SK-N-SH treated with all-trans-retinoic acid at 6 μM for 48 hours (cell line): ENCODE data around the gene TUBB2A.

ENCODE experiments used
- ARNTL ChIP-seq: fragments of 450-650 bp; formaldehyde crosslinking; IDR thresholded peaks from 2 replicates; pipeline ENCODE4 v1.5.0; 2020; ENCODE audit warnings: low read depth, mild to moderate bottlenecking, moderate library complexity, borderline replicate concordance
- PPARA ChIP-seq: fragments of 250-450 bp; sonication (Bioruptor Pico); IDR thresholded peaks from 2 replicates; pipeline ENCODE4 v1.5.0; 2020; ENCODE audit warnings: mild to moderate bottlenecking, borderline replicate concordance
- ZFP3 ChIP-seq: fragments of 250-450 bp; sonication (Bioruptor Pico); IDR thresholded peaks from 2 replicates; pipeline ENCODE4 v1.5.0; 2020; ENCODE audit warnings: mild to moderate bottlenecking, moderate library complexity

DNA sequence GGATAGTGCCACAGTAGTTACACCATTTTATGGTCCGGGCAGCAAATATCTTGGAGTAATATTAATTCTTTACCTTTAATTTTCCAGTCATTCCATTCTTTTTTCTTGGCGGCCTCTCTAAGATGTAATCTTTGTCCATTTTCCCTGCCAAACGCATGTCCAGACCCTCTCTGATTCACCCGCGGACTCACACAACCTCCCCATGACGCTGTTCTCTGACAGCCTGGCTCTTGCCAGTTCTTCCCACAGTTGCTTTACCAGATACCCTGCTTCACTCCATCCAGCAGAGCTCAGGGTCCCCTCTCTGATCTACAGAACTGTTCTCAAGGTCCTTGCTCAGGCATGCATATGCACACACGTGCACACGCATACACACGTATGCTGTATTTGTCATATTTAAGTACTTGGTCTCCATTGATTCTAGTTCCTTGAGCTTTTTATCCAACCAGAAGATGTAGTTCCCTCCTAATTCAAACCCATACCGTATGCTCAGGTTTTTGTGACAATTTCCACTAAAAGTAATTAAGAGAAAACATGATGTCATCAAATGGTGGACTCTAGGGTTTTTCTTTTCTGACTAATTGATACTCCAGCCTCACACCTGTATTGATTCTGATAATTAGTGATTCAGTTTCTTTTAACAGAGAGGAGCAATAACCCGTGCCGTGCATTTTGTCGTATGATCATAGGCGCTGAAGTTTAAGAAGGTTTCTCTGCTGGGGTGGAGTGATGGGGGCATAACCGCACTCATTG is 28.8 kb downstream of the TUBB2A start:
- TF ChIP-seq PPARA (CRISPR knock-in tag), result no peak
- TF ChIP-seq ZFP3, result no peak
- no peak for TF ChIP-seq ARNTL (CRISPR knock-in tag)
